Transverse colon (tissue), 4 donors: ENCODE measurements around the gene MAMDC2.

ENCODE experiments used
- EP300 ChIP-seq: sonication (generic); formaldehyde crosslinking; IDR thresholded peaks from one replicate; pipeline ENCODE4 v1.6.1; 2017; ENCODE audit warnings: antibody characterized with exemption, low read depth
- POLR2A ChIP-seq: fragments of 450-650 bp; IDR thresholded peaks from one replicate; pipeline ENCODE4 v1.6.1; 2016; ENCODE audit warnings: antibody characterized with exemption, mild to moderate bottlenecking, moderate library complexity
- POLR2AphosphoS5 ChIP-seq, 3 donors: sonication (generic); formaldehyde crosslinking; IDR thresholded peaks; one replicate each; pipeline ENCODE4 v1.6.1; 2016; ENCODE audit warnings: antibody characterized with exemption in 3 of 3
- TF ChIP-seq, protein P1 (sequence below), 5 experiments: fragments of 200-600 bp in 3 of 5; fragments of 450-650 bp in 2 of 5; sonication (generic) in 3 of 5; IDR thresholded peaks; 1 replicate in 2 of 5; 2 replicates in 3 of 5; pipeline ENCODE4 v1.5.1; 2016 to 2017; ENCODE audit warnings: antibody characterized with exemption in 5 of 5, inconsistent platforms in 3 of 5, mild to moderate bottlenecking in 2 of 5, moderate library complexity in 1 of 5

GRCh38 chr9:70250221-70250620 is 206.6 kb downstream of the MAMDC2 start:
- TF ChIP-seq, protein P1, sequence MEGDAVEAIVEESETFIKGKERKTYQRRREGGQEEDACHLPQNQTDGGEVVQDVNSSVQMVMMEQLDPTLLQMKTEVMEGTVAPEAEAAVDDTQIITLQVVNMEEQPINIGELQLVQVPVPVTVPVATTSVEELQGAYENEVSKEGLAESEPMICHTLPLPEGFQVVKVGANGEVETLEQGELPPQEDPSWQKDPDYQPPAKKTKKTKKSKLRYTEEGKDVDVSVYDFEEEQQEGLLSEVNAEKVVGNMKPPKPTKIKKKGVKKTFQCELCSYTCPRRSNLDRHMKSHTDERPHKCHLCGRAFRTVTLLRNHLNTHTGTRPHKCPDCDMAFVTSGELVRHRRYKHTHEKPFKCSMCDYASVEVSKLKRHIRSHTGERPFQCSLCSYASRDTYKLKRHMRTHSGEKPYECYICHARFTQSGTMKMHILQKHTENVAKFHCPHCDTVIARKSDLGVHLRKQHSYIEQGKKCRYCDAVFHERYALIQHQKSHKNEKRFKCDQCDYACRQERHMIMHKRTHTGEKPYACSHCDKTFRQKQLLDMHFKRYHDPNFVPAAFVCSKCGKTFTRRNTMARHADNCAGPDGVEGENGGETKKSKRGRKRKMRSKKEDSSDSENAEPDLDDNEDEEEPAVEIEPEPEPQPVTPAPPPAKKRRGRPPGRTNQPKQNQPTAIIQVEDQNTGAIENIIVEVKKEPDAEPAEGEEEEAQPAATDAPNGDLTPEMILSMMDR (IDR thresholded peaks at IDR 0.05), result no peak
- TF ChIP-seq EP300 (no peak), POLR2AphosphoS5 (IDR thresholded peaks at IDR 0.05) (no peak), POLR2A (no peak)
